HG03457 (cell line): ENCODE results near the gene SAMM50.

Experiments
- ATAC-seq: cut with Tn5 transposase; IDR thresholded peaks from one replicate; pipeline ENCODE4 v1.9.1; 2021; ENCODE audit warnings: moderate number of reproducible peaks; ENCODE audit not compliant: unreplicated experiment

The SAMM50 gene

DNA sequence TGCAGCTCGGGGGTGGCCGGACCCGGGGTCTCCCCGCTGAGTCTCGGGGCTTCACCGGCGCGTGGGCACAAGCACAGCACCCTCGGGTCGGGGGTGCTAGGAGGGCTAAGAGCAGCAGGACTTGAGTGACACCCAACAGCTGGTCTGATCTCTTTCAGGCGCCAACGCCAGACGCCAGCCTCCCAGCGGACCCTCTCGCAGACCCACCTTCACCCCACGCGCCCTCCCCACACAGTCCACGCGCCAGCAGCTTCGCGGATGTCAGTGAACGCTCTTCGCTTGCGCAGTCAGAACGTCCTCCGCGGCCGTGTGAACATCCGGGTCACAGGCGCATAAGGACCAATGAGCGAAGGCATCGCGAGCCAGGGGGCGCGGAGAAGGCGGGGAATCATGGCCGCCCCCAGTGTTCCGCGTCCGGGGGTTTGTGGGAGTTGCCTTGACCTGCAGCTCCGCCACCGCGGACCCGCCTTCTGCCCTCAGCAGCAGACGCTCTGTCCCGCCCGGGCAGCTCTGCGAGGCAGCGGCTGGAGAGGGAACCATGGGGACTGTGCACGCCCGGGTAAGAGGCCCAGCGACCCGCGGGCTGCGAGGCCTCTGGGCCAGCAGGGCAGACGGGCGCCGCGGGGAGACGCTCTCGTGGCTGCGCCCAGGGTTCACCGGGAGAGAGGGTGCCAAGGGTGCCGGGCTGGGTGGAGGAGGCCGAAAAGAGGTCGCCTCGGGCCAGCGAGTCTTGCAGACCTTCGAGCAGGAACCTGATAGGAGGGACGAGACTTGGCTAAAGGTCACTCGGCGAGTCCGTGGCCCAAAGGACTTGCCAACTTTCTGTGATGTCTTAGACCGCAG is at the start of gene SAMM50:
Gene SAMM50, plus strand, starts transcription at position 403 of the 843 bp plus-strand sequence. Its CDS starts 136 bp downstream, at position 539.
- ATAC-seq, result peak; percentile 80

- no peak for ATAC-seq
Observed at GRCh38 chr22:43905681-43906080, 49.6 kb upstream of the SAMM50 start.

DNA sequence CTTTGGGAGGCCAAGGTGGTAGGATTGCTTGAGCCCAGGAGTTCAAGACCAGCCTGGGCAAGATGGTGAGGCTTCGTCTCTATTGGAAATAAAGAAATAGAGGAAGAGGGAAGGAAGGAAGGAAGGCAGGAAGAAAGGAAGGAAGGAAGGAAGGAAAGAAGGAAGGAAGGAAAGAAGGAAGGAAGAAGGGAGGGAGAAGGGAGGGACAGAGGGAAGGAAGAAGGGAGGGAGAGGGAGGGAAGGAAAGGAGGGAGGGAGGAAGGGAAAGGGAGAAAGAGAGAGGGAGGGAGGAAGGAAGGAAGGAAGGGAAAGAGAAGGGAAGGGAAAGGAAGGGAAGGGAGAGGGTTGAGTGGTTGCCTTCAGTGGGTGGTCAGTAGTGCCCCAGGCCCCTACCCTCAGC is 45.5 kb upstream of the SAMM50 start:
- no peak for ATAC-seq

DNA sequence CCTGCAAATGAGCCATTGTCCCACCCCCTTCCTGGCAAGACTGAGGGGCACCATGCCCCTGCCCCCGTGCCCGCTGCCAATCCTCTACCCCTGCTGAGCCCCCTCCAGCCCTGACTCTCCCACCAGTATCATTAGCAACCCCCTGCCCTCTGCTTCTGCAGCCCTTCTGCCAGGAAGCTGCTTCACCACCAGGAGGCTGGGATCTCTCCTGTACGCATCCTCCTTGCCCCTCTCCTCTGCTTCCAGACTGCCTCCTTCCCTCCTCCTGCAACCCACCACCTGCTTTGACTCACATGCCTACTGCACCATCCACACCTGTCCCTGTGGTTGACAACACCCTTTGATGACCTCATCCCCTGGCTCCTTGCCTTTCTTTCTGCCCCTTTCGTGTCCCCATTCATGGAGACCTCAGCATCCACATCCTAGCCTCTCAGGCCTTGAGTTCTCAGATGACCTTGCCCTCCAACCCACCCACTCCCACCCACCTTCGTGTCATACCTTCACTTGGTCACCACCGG is 45.0 kb upstream of the SAMM50 start:
- no peak for ATAC-seq

DNA sequence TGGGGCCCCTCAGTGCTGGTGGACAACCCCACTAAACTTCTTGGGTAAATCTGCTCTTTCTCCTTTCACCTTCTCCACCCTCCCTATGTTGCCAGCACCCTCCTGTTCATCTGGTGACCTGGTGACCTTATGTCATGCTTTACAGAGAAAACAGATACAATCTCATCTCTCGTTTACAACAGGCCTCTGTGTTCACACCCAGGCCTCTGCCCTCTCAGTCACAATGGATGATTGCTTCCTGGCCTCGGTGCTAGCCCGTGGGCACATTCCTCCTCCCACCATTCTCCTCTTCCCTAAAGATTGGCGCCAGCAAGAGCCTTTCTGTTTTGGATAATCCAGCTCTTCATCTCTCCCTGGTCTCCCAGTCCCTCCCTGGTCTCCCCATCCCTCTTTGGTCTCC is 43.9 kb upstream of the SAMM50 start:
- ATAC-seq, result no peak

DNA sequence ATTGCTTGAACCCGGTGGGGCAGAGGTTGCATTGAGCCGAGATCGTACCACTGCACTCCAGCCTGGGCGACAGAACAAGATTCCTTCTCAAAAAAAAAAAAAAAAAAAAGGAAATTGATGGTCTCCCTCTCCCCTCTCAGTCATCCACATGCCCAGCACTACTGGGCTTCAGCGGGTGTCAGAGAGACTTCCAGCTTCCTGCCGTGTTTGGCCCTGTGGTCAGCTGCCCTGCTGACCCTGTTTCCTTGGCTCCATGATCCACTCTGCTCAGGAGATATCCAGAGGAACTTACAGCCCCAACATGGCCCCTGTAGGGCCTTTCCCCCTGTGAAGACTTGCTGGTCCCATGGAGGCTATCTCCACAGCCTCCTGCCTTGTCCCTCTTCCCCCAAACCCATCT is 37.7 kb upstream of the SAMM50 start:
- no peak for ATAC-seq

GRCh38 chr22:43919106-43919973 is 35.9 kb upstream of the SAMM50 start:
- no peak for ATAC-seq

DNA sequence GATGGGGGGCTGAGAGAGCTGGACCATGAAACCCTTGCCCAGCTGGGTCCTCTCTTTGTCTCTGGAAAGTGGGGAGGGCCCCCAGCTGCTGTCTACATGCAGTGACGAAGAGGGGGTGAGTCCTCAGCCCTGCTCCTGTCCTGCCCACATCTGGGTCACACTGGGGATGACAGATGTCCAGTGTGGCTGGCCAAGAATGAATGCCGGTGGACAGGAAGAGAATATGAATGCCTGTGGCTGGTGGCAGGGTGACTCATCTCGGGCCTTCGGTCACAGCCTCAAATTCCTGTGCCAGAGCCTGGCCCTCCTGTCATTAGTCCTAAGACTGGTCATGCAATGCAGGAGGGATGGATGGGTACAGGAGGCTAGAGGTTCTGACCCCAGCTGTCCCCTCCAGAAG is 33.9 kb upstream of the SAMM50 start:
- no peak for ATAC-seq

GRCh38 chr22:43922123-43922522 is 33.1 kb upstream of the SAMM50 start:
- ATAC-seq, result no peak

DNA sequence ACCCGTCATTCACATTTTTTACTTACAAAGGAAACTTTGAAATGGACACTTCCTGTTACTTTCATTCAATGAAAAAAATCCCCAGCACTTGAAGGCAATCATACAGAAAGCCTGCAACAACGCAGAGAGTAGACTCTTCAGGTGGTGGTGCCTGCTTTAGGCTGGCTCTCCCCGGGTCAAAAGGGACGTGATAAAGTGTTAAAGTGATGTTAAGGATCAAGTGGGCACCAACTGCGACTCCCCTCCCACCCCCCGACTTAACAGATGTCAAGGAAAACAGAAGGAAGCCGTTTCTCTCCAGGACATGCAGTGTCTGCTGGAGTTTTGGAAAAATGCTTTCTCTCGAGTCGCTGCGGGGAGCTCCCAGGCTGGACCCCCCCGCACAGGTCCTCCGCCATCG is 32.1 kb upstream of the SAMM50 start:
- no peak for ATAC-seq

GRCh38 chr22:43923631-43924464 is 31.4 kb upstream of the SAMM50 start, which contains the start of gene PNPLA3:
TSS of gene PNPLA3 (plus strand) at chr22:43923805. CDS start at chr22:43923912, 107 bp downstream.
- no peak for ATAC-seq

GRCh38 chr22:43924877-43925276 is 30.4 kb upstream of the SAMM50 start:
- no peak for ATAC-seq

GRCh38 chr22:43925433-43926348 is 29.6 kb upstream of the SAMM50 start:
- no peak for ATAC-seq

DNA sequence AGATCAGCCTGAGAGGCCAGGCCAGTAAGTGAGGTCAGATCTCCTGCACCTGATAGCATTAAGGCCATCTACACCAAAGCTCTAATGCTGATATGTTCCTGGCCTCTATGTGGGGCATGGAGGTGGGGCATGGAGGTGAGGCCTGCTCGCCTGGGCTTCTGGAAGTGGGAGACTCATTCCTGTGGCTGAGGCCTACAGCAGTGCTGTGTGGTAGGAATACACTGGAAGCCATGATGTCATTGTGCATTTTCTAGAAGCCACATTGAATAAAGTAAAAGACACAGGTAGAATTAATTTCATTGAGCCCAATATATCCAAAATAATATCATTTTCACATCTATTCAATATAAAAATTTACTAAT is 28.9 kb upstream of the SAMM50 start:
- no peak for ATAC-seq

GRCh38 chr22:43928468-43928867 is 26.8 kb upstream of the SAMM50 start:
- no peak for ATAC-seq

GRCh38 chr22:43928908-43929307 is 26.3 kb upstream of the SAMM50 start:
- no peak for ATAC-seq

DNA sequence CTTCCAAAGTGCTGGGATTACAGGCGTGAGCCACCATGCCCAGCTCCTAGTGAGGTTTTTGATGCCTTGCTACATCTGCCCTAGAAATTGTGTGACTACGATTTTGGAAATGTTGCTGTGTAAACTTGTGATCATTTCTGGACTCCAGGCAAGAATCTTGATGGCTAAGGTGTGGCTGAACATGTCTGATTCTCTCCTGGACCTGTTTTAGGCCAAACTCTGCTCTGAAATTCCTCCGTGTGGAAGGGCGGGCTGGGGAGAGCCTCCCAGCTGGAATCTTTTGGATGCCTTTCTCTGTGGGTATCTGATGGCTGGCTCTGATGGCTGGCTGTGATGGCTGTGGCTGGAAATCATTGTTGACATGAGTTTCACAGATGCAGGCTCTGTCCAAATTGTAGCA is 23.5 kb upstream of the SAMM50 start:
- no peak for ATAC-seq

- ATAC-seq, result no peak
Observed at GRCh38 chr22:43941449-43941848, 13.8 kb upstream of the SAMM50 start.

DNA sequence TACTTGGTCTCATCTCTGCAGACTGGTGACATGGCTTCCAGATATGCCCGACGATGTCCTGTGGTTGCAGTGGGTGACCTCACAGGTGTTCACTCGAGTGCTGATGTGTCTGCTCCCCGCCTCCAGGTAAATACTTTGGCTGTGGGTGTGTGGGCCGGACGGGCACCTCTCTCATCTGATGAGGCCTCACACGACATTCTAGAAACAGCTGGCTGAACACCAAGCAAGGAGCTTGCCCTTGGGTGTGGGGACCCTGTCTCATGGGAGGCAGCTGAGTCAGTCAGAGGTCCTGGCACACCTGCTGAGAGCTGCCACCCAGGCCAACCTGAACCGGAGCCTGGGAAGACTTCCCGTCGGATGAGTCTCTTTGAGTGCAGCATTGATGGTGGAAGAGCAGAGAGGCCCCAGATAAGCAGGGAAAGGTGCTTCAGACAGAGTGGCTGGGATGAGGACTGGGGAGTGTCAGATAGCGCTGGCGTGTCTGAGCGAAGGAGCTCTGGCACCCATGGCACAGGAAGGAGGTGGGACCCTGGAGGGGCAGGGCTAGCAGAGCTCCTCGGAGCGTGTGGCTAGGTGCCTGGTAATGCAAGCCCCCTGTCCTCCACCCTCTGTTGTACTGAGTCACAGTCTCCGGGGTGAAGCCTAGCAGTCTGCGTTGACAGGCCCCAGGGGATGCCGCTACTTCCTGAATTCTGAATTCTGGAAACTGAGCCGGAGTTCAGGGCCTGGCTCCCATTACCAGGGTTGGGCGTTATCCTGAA is 10.4 kb upstream of the SAMM50 start:
- no peak for ATAC-seq
